ENCODE results near the gene MTMR6.

GRCh38 chr13:25288966-25289365 lies 1.7 kb upstream of the MTMR6 start:
- TF ChIP-seq CTCF (conservative IDR thresholded peaks at IDR 0.05; ENCODE audit: low read length), result no peak
- no peak for TF ChIP-seq EZH2phosphoT487 (IDR thresholded peaks at IDR 0.05; ENCODE audit: borderline replicate concordance, low read depth, low read length)
